DMS53 treated with DMSO at 0.1 percent for 48 hours (cell line): ENCODE results near the gene MFAP1.
A peak's percentile ranks its signal among the peaks of the same experiment; 100 is the strongest.

Source experiments
- DNase-seq: peaks from one replicate; lab custom pipeline; 2025; ENCODE audit not compliant: unreplicated experiment; lab: John Stamatoyannopoulos, UW

MFAP1 gene

DNA sequence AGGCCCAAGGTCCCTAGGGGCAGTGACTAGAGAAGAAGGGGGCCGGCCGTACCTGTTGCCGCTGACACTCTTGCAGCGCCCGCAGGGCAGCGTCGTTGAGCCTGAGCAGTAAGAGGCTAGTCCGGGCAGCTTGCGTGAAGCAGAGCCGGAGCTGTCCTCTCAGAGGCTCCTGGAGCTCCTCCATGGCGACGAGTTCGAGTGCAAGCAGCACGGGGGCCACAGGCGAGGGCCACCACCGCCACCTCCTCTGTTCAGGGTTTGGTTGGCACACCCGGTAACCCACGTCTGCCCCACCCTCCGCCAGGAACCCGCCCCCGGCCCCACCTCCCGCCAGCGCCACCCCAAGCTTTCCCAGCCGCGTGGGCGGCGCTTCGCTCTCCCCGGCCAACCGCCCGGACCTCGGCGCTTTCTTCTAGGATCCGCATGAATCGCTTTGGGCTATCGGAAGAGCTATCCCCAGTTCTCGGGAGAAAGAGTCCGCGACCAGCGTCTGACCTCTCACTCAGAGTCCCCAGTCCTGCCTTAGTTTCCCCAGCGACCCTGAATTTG, 47.7 kb downstream of the MFAP1 start, which contains the start of gene ELL3:
TSS of gene ELL3 (minus strand) at position 249 of the 549 bp plus-strand sequence. CDS start at position 184, 65 bp downstream.
- DNase-seq: peak; percentile 74

DNA sequence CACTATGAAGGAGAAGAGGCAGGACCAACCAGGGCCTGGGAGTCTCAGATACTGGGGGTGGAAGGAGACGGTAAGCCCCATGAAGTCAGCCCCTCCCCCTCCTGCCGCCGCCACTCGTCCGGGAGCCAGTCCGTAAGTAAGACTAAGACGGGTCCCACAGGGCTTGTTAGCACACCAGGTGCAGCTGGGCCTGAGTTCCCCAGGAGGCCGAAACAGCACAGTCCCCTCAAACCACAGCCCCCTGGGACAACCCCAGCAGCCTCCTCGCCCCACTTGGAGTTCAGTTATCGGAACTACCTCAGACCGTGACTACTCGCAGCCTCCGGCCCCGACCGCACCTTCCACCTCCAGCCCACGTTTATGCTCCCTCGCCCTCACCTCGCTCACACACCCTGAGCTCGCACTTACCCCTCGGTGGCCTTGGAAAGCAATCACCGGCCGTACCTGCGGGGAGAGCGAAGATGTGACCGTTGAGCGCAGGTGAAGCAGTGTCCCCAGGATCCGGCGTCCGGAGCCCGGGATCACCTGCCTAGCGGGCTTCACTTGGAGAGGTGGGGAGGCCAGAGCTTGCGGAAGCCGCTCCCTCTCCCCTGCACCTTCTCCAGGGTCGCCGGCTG, 48.3 kb downstream of the MFAP1 start:
- DNase-seq: peak; percentile 51

DNA sequence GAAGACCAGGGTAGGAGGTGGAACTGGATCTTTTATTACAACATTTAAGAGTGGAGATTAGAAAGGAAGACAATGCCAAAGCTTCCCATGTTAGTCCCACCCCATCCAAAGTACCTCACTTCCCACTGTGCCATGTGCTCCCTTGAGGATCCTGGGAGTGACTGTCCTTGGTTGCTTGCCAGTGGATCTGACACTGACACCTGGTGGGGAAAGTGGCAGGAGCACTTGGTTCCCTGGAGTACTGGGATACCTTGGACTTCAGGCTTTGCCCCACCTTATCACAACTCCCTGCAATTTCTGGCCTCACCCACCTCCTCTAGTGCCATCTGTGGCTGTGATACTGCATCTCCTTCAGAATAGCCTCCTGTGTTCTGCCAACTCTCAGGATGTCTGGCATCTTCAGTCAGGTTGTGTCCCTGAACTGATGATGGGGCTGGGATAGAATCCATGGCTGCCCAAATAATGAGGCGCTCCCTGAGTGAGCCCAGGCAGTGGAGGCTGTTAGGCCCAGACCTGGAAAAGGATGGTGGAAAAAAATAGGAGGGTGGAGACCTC, 49.0 kb downstream of the MFAP1 start:
- peak; percentile 69 for DNase-seq

DNA sequence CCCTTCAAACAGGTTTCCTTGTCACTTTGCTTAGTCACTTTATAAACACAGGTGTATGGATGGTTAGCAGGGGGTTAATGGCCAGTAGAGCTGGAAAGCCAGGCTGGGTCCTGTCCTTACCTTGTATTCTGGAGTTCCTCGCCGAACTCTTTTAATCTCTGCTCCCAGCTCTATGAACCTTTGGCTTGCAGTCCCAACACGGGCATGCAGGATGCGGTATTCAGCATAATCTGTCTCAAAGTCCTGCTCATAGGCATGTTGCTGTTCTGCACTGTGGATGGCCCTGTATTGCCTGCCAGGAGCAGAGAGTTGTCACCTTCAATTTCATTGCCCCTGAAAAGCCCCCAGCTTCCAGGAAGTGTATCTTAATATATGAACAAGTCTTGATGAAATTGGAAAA, 50.4 kb downstream of the MFAP1 start:
- no peak for DNase-seq

DNA sequence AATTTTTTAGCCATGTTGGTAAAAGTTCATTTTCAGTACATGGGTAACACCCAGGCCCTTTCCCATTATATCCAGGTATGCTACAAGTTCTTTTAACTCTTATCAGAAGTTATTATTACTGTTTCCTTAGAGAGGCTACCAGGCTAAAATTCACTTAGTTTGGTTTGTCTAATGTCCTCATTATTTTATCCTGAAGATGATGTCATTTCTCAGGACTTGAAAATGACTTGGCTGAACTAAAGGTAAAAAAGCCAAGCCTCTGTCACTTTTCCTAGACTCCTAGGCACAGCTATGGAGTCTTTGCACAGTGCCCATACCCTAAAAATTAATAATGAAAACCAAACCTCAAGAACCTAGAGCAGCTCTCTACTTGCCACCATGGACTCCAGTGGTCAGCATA, 51.9 kb downstream of the MFAP1 start:
- DNase-seq: no peak

DNA sequence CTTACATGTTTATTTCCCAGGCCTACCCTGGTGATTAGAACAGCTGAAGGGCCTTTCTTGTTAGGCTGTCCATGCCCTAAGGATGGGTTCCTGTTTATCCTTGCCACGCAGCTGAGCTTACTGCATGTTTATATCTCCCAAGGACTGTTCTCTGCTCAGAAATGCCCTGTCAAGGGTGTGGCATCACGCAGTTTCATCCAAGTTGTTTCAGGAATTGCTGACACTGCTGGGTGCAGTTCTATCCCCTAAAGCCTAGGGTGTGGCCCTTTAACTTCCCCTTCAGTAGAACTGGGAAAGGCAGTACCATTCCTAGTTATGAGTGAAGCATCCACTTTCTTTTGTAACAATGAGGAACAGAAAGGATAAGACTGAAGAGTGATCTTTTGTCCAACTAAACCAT, 52.7 kb downstream of the MFAP1 start:
- no peak for DNase-seq

DNA sequence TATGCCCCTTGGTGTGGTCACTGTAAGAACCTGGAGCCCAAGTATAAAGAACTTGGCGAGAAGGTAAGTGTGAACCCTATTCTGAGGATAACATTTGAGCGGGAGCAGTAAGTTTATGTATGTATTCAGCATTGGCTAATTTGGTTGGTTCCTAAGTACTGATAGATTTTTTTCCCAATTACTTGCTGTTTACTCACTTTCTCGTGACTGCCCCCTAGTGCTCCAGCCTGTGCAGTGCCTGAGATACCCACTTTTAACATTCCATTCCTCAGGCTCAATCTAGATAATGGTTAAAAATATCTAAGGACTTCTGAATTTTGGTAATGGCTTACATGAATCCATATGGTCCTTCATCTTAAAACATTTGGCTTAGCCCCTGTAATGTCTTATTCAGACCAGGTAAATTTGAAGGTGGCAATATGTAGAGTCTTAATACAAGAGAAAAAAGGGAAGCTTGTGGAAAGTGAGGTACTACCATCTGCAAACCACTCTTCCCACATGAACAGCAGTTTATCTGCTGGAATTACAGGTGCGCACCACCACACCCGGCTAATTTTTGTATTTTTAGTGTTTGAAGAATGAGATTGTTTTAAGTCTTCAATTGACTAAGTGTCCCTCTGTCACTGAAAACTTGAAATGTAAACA, 54.8 kb downstream of the MFAP1 start:
- DNase-seq: peak; percentile 23

DNA sequence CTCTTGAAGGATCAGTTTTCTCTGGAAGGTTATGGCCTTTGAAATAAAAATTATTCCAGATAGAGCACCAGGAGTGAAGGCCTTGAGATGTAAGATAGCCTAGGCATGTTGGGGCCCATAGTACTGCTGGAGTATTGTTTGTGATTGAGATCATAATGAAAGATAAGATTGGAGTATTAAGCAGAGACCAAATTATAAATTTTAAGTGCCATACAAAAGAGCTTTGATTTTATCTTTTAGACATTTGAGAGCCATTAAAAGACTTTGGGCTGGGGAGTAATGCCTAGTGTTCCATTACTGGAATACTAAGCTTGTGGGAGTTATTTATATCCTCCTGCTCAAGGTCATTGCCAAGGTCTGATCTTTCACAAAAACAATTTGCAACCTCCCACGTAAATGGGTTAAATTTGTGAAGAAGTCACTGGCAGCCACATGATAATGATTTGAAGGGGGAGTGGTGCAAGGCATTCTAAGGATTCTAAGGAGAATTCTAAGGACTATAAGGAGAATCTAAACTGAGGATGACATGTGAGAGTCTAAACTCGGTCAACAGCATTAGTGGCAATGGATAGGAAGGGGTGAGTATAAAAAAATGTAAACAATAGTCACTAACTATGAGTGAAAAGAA, 60.6 kb downstream of the MFAP1 start:
- no peak for DNase-seq

DNA sequence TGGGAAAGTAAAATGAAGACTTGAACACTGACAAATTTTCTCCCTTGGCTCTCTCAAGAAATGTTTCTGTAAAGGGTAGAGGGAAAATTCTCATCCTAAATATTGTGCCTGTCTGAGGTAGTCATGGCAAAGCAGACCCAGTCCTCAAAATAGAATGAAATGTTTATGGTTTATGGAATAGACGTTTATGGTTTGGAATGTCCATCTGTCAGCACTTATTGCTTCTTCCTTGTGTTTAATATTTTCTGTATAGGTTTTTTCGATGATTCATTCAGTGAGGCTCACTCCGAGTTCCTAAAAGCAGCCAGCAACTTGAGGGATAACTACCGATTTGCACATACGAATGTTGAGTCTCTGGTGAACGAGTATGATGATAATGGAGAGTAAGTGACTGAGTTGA, 61.7 kb downstream of the MFAP1 start:
- DNase-seq: no peak
